Lung (tissue), 12 donors: Measurements from ENCODE around the gene BAX. TPM values are rescaled to one million over a fixed set of nuclear protein-coding genes. Genes with fewer than 3 reads are reported as not detected.
"Not testable (repeated sequence)": the region's sequence is repeated elsewhere in the genome, so short reads cannot be mapped to it uniquely, and the experiment has no call there.

Experiments used
- ATAC-seq: fragments of 200-7000 bp; cut with Tn5 transposase; one replicate; pipeline ENCODE4 v1.9.1; 2020; ENCODE audit warnings: moderate number of reproducible peaks; ENCODE audit not compliant: insufficient read depth, low FRiP score
- DNase-seq, 3 donors: peaks; one replicate each; pipeline ENCODE4 v3.0.0-alpha.2; 2013 to 2017
- H3K27ac ChIP-seq, 2 donors: one replicate each; pipeline ENCODE4 v1.5.1; 2013; ENCODE audit warnings: mild to moderate bottlenecking in 2 of 2, moderate library complexity in 2 of 2, control low read depth in 1 of 2, inconsistent platforms in 1 of 2, low read depth in 1 of 2, low read length in 1 of 2
- H3K27me3 ChIP-seq, 3 donors: one replicate each; pipeline ENCODE4 v1.5.1; 2013; ENCODE audit warnings: low read length in 2 of 3; ENCODE audit not compliant: control insufficient read depth in 3 of 3, insufficient read depth in 3 of 3
- H3K36me3 ChIP-seq, 4 donors: one replicate each; pipeline ENCODE4 v1.5.1; 2013; ENCODE audit warnings: low read length in 4 of 4, mild to moderate bottlenecking in 1 of 4, moderate library complexity in 1 of 4; ENCODE audit not compliant: control insufficient read depth in 4 of 4, insufficient read depth in 4 of 4
- H3K4me1 ChIP-seq, 5 donors: one replicate each; pipeline ENCODE4 v1.5.1; 2013; ENCODE audit warnings: low read length in 5 of 5, mild to moderate bottlenecking in 2 of 5, moderate library complexity in 1 of 5; ENCODE audit not compliant: control insufficient read depth in 5 of 5, insufficient read depth in 5 of 5
- H3K4me3 ChIP-seq: one replicate; pipeline ENCODE4 v1.5.1; 2013; ENCODE audit warnings: mild to moderate bottlenecking, control low read depth, moderate library complexity
- H3K9ac ChIP-seq, 2 donors: one replicate each; pipeline ENCODE4 v1.5.1; 2013; ENCODE audit warnings: low read length in 2 of 2, control low read depth in 1 of 2; ENCODE audit not compliant: insufficient read depth in 1 of 2
- H3K9me3 ChIP-seq, 4 donors: one replicate each; pipeline ENCODE4 v1.5.1; 2013; ENCODE audit warnings: low read length in 3 of 4, mild to moderate bottlenecking in 1 of 4, moderate library complexity in 1 of 4; ENCODE audit not compliant: control insufficient read depth in 4 of 4, insufficient read depth in 3 of 4
- CTCF ChIP-seq: IDR thresholded peaks from 2 replicates; pipeline ENCODE4 v1.5.1; 2012; ENCODE audit warnings: mild to moderate bottlenecking; ENCODE audit errors: control extremely low read depth, extremely low read depth
- WGBS, 2 donors: extraction: QIAGEN DNeasy Blood & Tissue Kit; methylation state at CpG; one replicate each; pipeline ENCODE4 v1.1.7; 2013; 5-methylcytosine and 5-hydroxymethylcytosine counted together
- polyA plus RNA-seq, 2 donors: library from polyadenylated mRNA; stranded (reverse); fragments of 200-250 nt; gene quantifications; one replicate each; pipeline ENCODE4 v1.2.1, GENCODE V29; 2013
- total RNA-seq, 2 donors: library from RNA; depleted of rRNA in 1 of 2; stranded (reverse); fragments of >200 nt in 1 of 2; gene quantifications; one replicate each; pipeline ENCODE4 v1.2.1, GENCODE V29; 2014 to 2021
- donor health status: control.
- donor health status: control.
- donor health status: Bipolar disorder and iron deficiency.
- donor health status: healthy.
- donor health status: DM: yes; HTN: yes; CAD: no.

BAX gene
- total and polyA plus RNA-seq, 4 donors, result 25.9 to 121 (median 104) TPM

GRCh38 chr19:48914181-48914580, 40.5 kb upstream of the BAX start:
- no peak overlapping the region for H3K4me3 ChIP-seq
- 90 to 96% methylated on average over 8 of the region's 8 CpGs for WGBS, 2 donors

GRCh38 chr19:48915757-48916156, 38.9 kb upstream of the BAX start:
- Histone ChIP-seq H3K36me3 (peaks cover 3 to 49% (median 39%) of the 10 kb centered on the region in 4 donors), H3K27me3 (no peaks in the 10 kb centered on the region), H3K4me1 (peaks cover 0 to 3% (median 0%) of the 10 kb centered on the region in 5 donors), H3K4me3 (no peak overlapping the region), H3K9me3 (no peaks in the 10 kb centered on the region), H3K27ac (no peak overlapping the region), H3K9ac (no peak overlapping the region)
- no peak for ATAC-seq
- WGBS, 2 donors, result 69 to 84% methylated on average over 8 of the region's 8 CpGs
- TF ChIP-seq CTCF, result no peak
- DNase-seq, result peak in 1 of 3 donors; percentile 44

More at GRCh38 chr19:48914181-48914580, 40.5 kb upstream of the BAX start:
- no peak for DNase-seq
- Histone ChIP-seq H3K27ac (no peak overlapping the region), H3K4me1 (peaks cover 0 to 3% (median 0%) of the 10 kb centered on the region in 5 donors), H3K9me3 (no peaks in the 10 kb centered on the region), H3K9ac (no peak overlapping the region), H3K36me3 (peaks cover 2 to 56% (median 43%) of the 10 kb centered on the region in 4 donors), H3K27me3 (no peaks in the 10 kb centered on the region)
- ATAC-seq, result no peak
- TF ChIP-seq CTCF, result no peak

- peaks cover 0 to 3% (median 0%) of the 10 kb centered on the region in 5 donors for H3K4me1 ChIP-seq
- ATAC-seq (no peak), DNase-seq (no peak)
- H3K27me3 ChIP-seq, result no peaks in the 10 kb centered on the region
- H3K9ac ChIP-seq, result no peak overlapping the region
- no peak overlapping the region for H3K27ac ChIP-seq
- peaks cover 15 to 60% (median 30%) of the 10 kb centered on the region in 4 donors for H3K36me3 ChIP-seq
- no peak overlapping the region for H3K4me3 ChIP-seq
- WGBS, 2 donors, result 68 to 83% methylated on average over 6 of the region's 6 CpGs
- H3K9me3 ChIP-seq, result no peaks in the 10 kb centered on the region
- no peak for TF ChIP-seq CTCF
Observed at GRCh38 chr19:48918071-48918470, 36.6 kb upstream of the BAX start.

GRCh38 chr19:48918801-48919247, 35.9 kb upstream of the BAX start:
- Histone ChIP-seq H3K9ac (no peak overlapping the region), H3K27ac (no peak overlapping the region), H3K27me3 (no peaks in the 10 kb centered on the region), H3K9me3 (no peaks in the 10 kb centered on the region), H3K4me3 (no peak overlapping the region), H3K36me3 (peaks cover 15 to 54% (median 25%) of the 10 kb centered on the region in 4 donors), H3K4me1 (peaks cover 0 to 3% (median 0%) of the 10 kb centered on the region in 5 donors)
- ATAC-seq, result no peak
- TF ChIP-seq CTCF, result no peak
- DNase-seq, result peak; percentile 29 to 48 (median 29)
- WGBS, 2 donors, result 91 to 93% methylated on average over 18 of the region's 18 CpGs

GRCh38 chr19:48919271-48919670, 35.4 kb upstream of the BAX start:
- H3K36me3 ChIP-seq, result peaks cover 15 to 51% (median 23%) of the 10 kb centered on the region in 4 donors
- DNase-seq, H3K27me3 ChIP-seq, H3K9ac ChIP-seq, H3K27ac ChIP-seq, H3K4me3 ChIP-seq, H3K4me1 ChIP-seq, ATAC-seq, H3K9me3 ChIP-seq: not testable (repeated sequence)
- WGBS, 2 donors, result 93 to 99% methylated on average over 8 of the region's 8 CpGs
